Measurements from ENCODE around the gene NKX6-2.
"Not testable (repeated sequence)": the region's sequence is repeated elsewhere in the genome, so short reads cannot be mapped to it uniquely, and the experiment has no call there.

Gene NKX6-2

GRCh38 chr10:132785723-132786475, at the start of gene NKX6-2:
NKX6-2 (minus strand) TSS chr10:132786147; CDS start chr10:132785948, 199 bp downstream.
- DNase-seq (ENCODE audit: low spot score), result no peak

GRCh38 chr10:132834891-132835847, 49.2 kb upstream of the NKX6-2 start:
- DNase-seq (ENCODE audit: low spot score), result no peak

DNA sequence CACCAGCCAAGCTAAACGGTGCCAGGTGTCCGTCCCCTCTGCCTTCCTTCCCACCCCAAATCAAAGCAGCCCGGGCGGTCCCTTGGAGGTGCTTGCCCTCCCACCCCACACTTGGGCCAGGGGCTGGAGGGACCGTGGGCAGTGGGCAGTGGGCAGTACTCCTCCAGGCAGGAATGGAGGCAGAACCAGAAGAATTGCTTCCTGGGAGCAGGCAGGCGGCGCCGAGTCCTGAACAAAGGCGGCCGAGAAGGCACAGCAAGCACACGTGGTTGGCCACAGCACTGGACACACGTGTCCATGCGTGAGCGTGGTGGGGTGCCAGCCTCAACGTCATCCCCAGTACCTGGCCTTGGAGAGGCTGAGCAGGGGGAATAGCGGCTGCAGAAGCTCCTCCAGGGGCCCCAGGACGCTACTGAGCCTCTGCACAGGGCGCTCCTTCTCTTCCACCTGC, 48.4 kb upstream of the NKX6-2 start:
- DNase-seq (ENCODE audit: low spot score), result no peak

- DNase-seq (ENCODE audit: low spot score), result no peak
Measured at GRCh38 chr10:132833421-132834111, 47.6 kb upstream of the NKX6-2 start.

DNA sequence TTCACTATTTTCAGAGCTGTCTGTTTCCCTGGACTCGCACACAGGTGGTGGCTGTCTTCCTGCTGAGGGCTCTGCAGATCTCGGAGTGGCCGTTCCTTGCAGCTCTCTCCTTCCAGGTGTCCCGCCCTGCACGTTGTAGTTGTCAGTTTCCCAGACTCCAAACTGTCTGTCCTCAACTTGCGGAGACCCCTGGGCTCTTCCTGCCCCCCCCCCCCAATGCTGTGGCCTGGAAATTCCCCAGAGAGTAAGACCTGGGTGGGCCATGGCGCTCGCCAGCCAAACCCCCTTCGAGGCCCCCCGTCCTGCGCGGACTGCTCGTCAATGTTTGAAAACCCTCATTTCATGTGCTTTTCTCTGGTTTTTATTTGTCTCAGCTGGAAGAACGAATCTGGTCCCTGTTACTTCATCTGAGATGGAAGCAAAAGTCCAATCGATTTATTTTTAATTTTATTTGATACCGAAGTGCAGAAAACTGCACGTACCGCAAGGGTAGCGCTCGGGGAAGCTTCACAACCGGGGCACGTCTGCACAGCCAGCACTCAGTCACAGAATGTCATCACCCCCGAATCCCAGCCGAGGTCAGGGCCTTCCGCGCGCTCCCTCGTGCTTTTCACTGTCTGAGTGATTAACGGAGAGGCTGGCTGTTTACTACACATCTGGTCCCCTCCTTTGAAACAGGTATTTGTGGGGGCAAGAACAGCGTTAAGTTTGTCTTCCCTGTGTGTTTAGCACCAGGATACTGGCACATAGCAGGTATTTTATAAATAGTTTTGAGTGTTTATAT, 46.4 kb upstream of the NKX6-2 start:
- no peak for DNase-seq (ENCODE audit: low spot score)

GRCh38 chr10:132829403-132829802, 43.5 kb upstream of the NKX6-2 start:
- DNase-seq (ENCODE audit: low spot score), result no peak

- no peak for DNase-seq (ENCODE audit: low spot score)
Measured at GRCh38 chr10:132828681-132829080, 42.7 kb upstream of the NKX6-2 start.

- DNase-seq (ENCODE audit: low spot score), result no peak
Measured at GRCh38 chr10:132827861-132828539, 42.1 kb upstream of the NKX6-2 start.

- no peak for DNase-seq (ENCODE audit: low spot score)
Measured at GRCh38 chr10:132827423-132827789, 41.5 kb upstream of the NKX6-2 start.

GRCh38 chr10:132826524-132827422, 40.8 kb upstream of the NKX6-2 start:
- DNase-seq (ENCODE audit: low spot score), result no peak

GRCh38 chr10:132825783-132826523, 40.0 kb upstream of the NKX6-2 start:
- DNase-seq (ENCODE audit: low spot score), result not testable (repeated sequence)

DNA sequence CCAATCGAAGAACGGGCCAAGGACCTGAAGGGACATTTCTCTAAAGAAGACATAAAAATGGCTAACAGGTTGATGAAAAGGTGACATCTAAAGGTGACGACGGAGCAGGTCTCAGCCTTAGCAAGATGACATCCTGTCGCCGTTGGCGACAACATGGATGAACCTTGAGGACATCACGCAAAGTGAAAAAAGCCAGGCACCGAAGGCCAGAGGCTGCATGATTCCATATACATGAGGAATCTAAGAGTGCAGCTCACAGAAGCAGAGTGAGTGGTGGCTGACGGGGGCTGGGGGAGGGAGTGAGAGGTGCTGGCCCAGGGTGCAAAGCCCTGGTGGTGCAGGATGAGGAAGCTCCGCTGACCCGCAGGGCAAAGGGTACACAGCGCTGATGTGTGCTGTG, 34.1 kb upstream of the NKX6-2 start:
- no peak for DNase-seq (ENCODE audit: low spot score)

GRCh38 chr10:132817701-132818211, 31.8 kb upstream of the NKX6-2 start:
- no peak for DNase-seq (ENCODE audit: low spot score)

GRCh38 chr10:132816718-132817117, 30.8 kb upstream of the NKX6-2 start:
- DNase-seq (ENCODE audit: low spot score), result no peak

DNA sequence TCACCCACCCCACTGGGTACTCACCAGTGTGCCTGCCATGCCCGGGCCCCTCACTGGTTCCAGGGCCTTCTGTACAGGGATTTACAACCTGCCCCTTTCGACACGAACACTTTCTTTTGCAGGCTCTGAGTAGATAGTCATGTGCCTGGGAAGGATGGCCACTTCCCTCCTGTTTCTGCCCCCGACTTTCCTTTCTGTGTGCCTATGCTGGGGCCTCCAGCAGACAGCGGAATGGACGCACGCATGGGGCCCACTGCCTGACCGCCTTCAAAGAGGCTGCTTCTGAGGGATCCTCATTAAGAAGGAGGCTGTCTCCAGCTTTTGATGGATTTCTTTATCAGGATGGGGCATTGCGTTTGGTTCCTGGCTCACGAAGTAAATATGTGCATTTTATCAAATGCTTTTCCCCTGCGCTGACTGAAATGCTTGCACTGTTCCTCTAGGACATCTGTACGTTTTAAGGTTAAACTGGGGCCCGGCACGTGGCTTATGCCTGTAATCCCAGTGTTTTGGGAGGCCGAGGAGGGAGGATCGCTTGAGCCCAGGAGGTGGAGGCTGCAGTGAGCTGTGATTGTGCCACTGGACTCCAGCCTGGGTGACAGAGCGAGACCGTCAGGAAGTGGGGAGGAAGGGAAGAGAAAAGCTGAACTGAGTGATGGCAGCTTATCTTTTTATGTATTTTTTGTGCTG, 29.4 kb upstream of the NKX6-2 start:
- DNase-seq (ENCODE audit: low spot score), result no peak

DNA sequence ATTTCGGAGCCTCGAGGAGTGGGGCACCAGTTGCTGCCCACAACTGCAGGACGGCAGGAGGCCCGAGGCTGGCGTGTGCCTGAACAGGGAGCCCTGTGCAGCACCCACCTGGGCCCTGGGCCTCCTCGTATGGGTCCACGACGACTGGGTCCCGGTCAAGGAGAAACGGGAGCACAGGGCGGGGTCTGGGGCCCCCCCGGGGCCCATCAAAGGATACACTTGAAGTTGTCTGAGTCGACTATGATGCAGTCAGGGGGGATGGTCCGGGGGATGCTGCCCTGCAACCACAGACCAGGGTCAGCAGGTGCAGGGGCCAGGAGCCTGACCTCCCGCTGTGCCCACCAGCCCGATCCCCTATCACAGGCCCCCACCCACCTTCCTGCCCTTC, 28.5 kb upstream of the NKX6-2 start:
- DNase-seq (ENCODE audit: low spot score), result no peak

DNA sequence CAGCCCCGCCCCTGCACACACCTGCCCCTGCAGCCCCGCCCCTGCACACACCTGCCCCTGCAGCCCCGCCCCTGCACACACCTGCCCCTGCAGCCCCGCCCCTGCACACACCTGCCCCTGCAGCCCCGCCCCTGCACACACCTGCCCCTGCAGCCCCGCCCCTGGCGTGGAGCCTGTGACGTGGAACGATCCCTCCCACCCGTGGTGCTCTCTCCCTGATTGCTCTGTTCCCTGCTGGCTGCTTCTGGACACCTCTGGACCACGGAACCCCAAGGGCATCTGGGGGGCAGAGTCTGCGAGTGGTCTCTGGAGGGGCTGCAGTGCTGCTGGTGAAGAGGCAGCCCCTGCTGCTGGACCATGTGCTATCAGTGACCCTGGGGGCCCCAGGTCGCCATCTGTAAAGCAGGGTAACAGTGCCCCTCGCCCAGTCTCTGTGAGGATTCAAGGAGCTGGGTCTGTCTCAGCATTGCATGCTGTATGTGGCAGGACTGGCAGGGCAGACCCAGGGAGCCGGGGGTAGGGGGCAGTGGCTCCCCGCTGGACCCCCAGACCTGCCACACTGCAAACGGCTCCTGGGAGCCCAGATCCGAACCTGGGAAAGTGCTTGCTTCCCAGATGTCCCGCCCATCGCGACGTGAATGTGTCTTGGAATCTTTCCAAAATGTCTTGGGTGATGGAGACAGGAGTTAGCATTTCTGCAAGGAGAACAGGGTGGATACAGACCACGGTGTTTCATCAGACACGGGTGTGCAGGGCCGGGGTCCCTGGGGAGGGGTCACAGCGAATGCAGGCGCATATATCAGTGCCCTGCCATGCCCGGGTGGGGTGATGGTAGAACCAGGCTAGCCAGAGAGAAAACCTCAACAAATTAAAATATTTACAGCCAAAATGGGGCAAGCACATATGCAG, 27.9 kb upstream of the NKX6-2 start:
- no peak for DNase-seq (ENCODE audit: low spot score)
